ENCODE data around the gene ARHGEF6.
A peak's percentile ranks its signal among the peaks of the same experiment; 100 is the strongest.

ARHGEF6 gene

GRCh38 chrX:136620780-136621179 is 160.0 kb downstream of the ARHGEF6 start:
- Mint-ChIP-seq H3K4me1 (no peaks in the 10 kb centered on the region), H3K27me3 (no peaks in the 10 kb centered on the region), H3K9me3 (peaks cover 2% of the 10 kb centered on the region), H3K27ac (no peak overlapping the region), H3K36me3 (no peaks in the 10 kb centered on the region), H3K4me3 (no peak overlapping the region)
- DNase-seq (ENCODE audit: low spot score in 2 of 2): no peak
- no peak for ATAC-seq (ENCODE audit: low read depth)

- no peak for DNase-seq (ENCODE audit: low spot score in 2 of 2)
- no peaks in the 10 kb centered on the region for H3K4me1 Mint-ChIP-seq
- no peaks in the 10 kb centered on the region for H3K36me3 Mint-ChIP-seq
- peaks cover 2% of the 10 kb centered on the region for H3K9me3 Mint-ChIP-seq
- no peak overlapping the region for H3K27ac Mint-ChIP-seq
- no peak for ATAC-seq (ENCODE audit: low read depth)
- H3K4me3 Mint-ChIP-seq: no peak overlapping the region
- H3K27me3 Mint-ChIP-seq: no peaks in the 10 kb centered on the region
These were observed 160.7 kb downstream of the ARHGEF6 start for GRCh38 chrX:136619899-136620505.

GRCh38 chrX:136616987-136617685 is 163.6 kb downstream of the ARHGEF6 start:
- H3K27ac Mint-ChIP-seq: no peak overlapping the region
- ATAC-seq (ENCODE audit: low read depth): peak; percentile 37

More at GRCh38 chrX:136616987-136617685, 163.6 kb downstream of the ARHGEF6 start:
- Mint-ChIP-seq H3K36me3 (no peaks in the 10 kb centered on the region), H3K4me3 (no peak overlapping the region), H3K27me3 (no peaks in the 10 kb centered on the region), H3K9me3 (no peaks in the 10 kb centered on the region), H3K4me1 (no peaks in the 10 kb centered on the region)
- DNase-seq (ENCODE audit: low spot score in 2 of 2): no peak
